Endothelial cell of umbilical vein (primary cell): ENCODE measurements around the gene LDLRAD4. TPM values are rescaled to one million over a fixed set of nuclear protein-coding genes. Genes with fewer than 3 reads are reported as not detected.

Source experiments
- BruUV-seq: library from RNA; stranded (reverse); fragments of 400-500 nt; replicated peaks from 2 replicates; lab custom pipeline; 2021; lab: Mats Ljungman, UMichigan
- CTCF ChIA-PET: fragments of 300-600, 350-600 bp; sonication (Branson Sonifier 250); formaldehyde crosslinking; loops from one replicate; lab custom pipeline; 2021; ENCODE audit warnings: antibody characterized with exemption, inconsistent platforms; lab: Charles Lee
- POLR2A ChIA-PET: fragments of 300-600, 350-600 bp; sonication (Branson Sonifier 250); formaldehyde crosslinking; loops from one replicate; lab custom pipeline; 2021; ENCODE audit warnings: antibody characterized with exemption, inconsistent platforms; lab: Charles Lee
- DNase-seq: peaks from one replicate; pipeline ENCODE4 v3.0.0-alpha.2; 2011; ENCODE audit warnings: low read depth, low spot score
- FAIRE-seq: peaks from 2 replicates; lab custom pipeline; 2011; peaks lifted over from hg19 to GRCh38; lab: Jason Lieb, UNC
- H2AFZ ChIP-seq: 2 replicates; pipeline ENCODE4 v1.6.0; 2012; ENCODE audit warnings: low read depth, low read length, control low read depth, inconsistent platforms
- H3K27ac ChIP-seq: 2 replicates; pipeline ENCODE4 v1.5.1; 2011; ENCODE audit warnings: low read depth, mild to moderate bottlenecking, control low read depth, low read length, moderate library complexity; ENCODE audit not compliant: insufficient read depth
- H3K27me3 ChIP-seq, 2 experiments: 2 replicates each; pipeline versions ENCODE4 v1.6.0 to v1.6.1; 2011; ENCODE audit warnings: low read length in 2 of 2, mixed read lengths in 1 of 2; ENCODE audit not compliant: control insufficient read depth in 2 of 2, insufficient read depth in 2 of 2
- H3K36me3 ChIP-seq, 2 experiments: 2 replicates in 1 of 2; 3 replicates in 1 of 2; pipeline ENCODE4 v1.5.1; 2011; ENCODE audit warnings: low read length in 2 of 2, mild to moderate bottlenecking in 1 of 2, moderate library complexity in 1 of 2; ENCODE audit not compliant: control insufficient read depth in 2 of 2, insufficient read depth in 2 of 2; ENCODE audit errors: extremely low read depth in 1 of 2
- H3K4me1 ChIP-seq: 3 replicates; pipeline ENCODE4 v1.5.1; 2011; ENCODE audit warnings: mild to moderate bottlenecking, low read length; ENCODE audit not compliant: control insufficient read depth, insufficient read depth; ENCODE audit errors: extremely low read depth
- H3K4me2 ChIP-seq: 2 replicates; pipeline ENCODE4 v1.6.1; 2011; ENCODE audit warnings: low read length, control low read depth, mixed read lengths; ENCODE audit not compliant: insufficient read depth
- H3K4me3 ChIP-seq, 3 experiments: fragments of 200-600 bp in 1 of 3; sonication (generic), shearing (Covaris generic) in 1 of 3; replicated peaks in 1 of 3; 2 replicates each; pipeline ENCODE4 v1.5.1; 2011 to 2016; ENCODE audit warnings: control low read depth in 3 of 3, low read length in 3 of 3, mild to moderate bottlenecking in 2 of 3, inconsistent platforms in 1 of 3, low read depth in 1 of 3, moderate library complexity in 1 of 3; ENCODE audit not compliant: insufficient read depth in 1 of 3
- H3K79me2 ChIP-seq: 2 replicates; pipeline ENCODE4 v1.6.0; 2012; ENCODE audit warnings: low read length, inconsistent platforms; ENCODE audit not compliant: control insufficient read depth, insufficient read depth
- H3K9ac ChIP-seq: replicated peaks from 2 replicates; pipeline ENCODE3; 2011; ENCODE audit warnings: low read length, control low read depth; ENCODE audit not compliant: insufficient read depth; ENCODE audit errors: extremely low read depth
- H3K9me1 ChIP-seq: replicated peaks from 3 replicates; pipeline ENCODE4 v1.6.0; 2011; ENCODE audit warnings: mild to moderate bottlenecking, low read length; ENCODE audit not compliant: control insufficient read depth, insufficient read depth; ENCODE audit errors: extremely low read depth
- H3K9me3 ChIP-seq: replicated peaks from 2 replicates; pipeline ENCODE4 v1.5.1; 2012; ENCODE audit warnings: low read length, inconsistent platforms; ENCODE audit not compliant: control insufficient read depth, insufficient read depth
- H4K20me1 ChIP-seq: replicated peaks from 2 replicates; pipeline ENCODE3; 2011; ENCODE audit warnings: mild to moderate bottlenecking, low read length; ENCODE audit not compliant: control insufficient read depth, insufficient read depth; ENCODE audit errors: extremely low read depth
- EZH2 ChIP-seq: IDR thresholded peaks from 2 replicates; pipeline ENCODE4 v1.6.1; 2012; ENCODE audit warnings: borderline replicate concordance, low read depth, mild to moderate bottlenecking, moderate library complexity, low read length, inconsistent platforms; ENCODE audit not compliant: severe bottlenecking
- FOS ChIP-seq: IDR thresholded peaks from 2 replicates; pipeline ENCODE4 v1.6.1; 2011; ENCODE audit warnings: mild to moderate bottlenecking, low read length, moderate library complexity, borderline replicate concordance; ENCODE audit not compliant: insufficient read depth
- GATA2 ChIP-seq: IDR thresholded peaks from 2 replicates; pipeline ENCODE4 v1.7.0; 2011; ENCODE audit warnings: low read depth, mild to moderate bottlenecking, moderate library complexity, mixed read lengths, low read length; ENCODE audit not compliant: insufficient read length, insufficient read depth
- JUN ChIP-seq: IDR thresholded peaks from 2 replicates; pipeline ENCODE4 v1.6.1; 2011; ENCODE audit warnings: borderline replicate concordance, low read depth; ENCODE audit not compliant: insufficient read length, insufficient read depth
- MAX ChIP-seq: IDR thresholded peaks from 2 replicates; pipeline ENCODE4 v1.6.1; 2011; ENCODE audit not compliant: insufficient read depth, insufficient read length
- MYC ChIP-seq: IDR thresholded peaks from one replicate; pipeline ENCODE4 v1.6.1; 2011; ENCODE audit warnings: mild to moderate bottlenecking, low read depth, low read length
- POLR2A ChIP-seq: IDR thresholded peaks from 2 replicates; pipeline ENCODE4 v1.6.1; 2012; ENCODE audit warnings: low read depth, mild to moderate bottlenecking, control low read depth, low read length
- POLR2AphosphoS5 ChIP-seq: IDR thresholded peaks from 2 replicates; pipeline ENCODE4 v1.6.1; 2012; ENCODE audit warnings: low read depth, mild to moderate bottlenecking, control low read depth, low read length, moderate library complexity; ENCODE audit not compliant: insufficient read depth
- dilution Hi-C: fragments of 300-500 bp; cut with MboI; formaldehyde crosslinking; loops from one replicate; pipeline ENCODE4 v1.15.0; 2019; ENCODE audit warnings: low sequenced_read_pairs; ENCODE audit not compliant: extremely low pct_ligation_motif_present
- intact Hi-C: fragments of 100-400 bp; cut with micrococcal nuclease; formaldehyde crosslinking; loops from one replicate; pipeline ENCODE4 v1.10.0; 2022
- polyA plus RNA-seq, 4 experiments: library from polyadenylated mRNA; depleted of rRNA in 3 of 4; stranded (reverse) in 3 of 4; unstranded in 1 of 4; fragments of >200 nt; gene quantifications; 2 replicates each; pipeline versions ENCODE4 v1.2.1 to v1.2.3, GENCODE V29; 2011 to 2012; ENCODE audit warnings: missing spikeins in 1 of 4
- total RNA-seq: library from RNA; stranded (reverse); gene quantifications from 2 replicates; pipeline ENCODE4 v1.2.3, GENCODE V29; 2021
- TF ChIP-seq, protein P1 (sequence below), 2 donors: IDR thresholded peaks; 1 replicate in 1 of 2; 2 replicates in 1 of 2; pipeline ENCODE4 v1.5.1; 2011; ENCODE audit warnings: low read length in 2 of 2, mild to moderate bottlenecking in 2 of 2, moderate library complexity in 2 of 2, control low read depth in 1 of 2, inconsistent platforms in 1 of 2, low read depth in 1 of 2; ENCODE audit not compliant: insufficient read depth in 1 of 2; ENCODE audit errors: extremely low read depth in 1 of 2

LDLRAD4 gene
- total and polyA plus RNA-seq, 2 donors (not counting 3 experiments of a cell fraction or from before 2014, with no cell fraction given), result 5.2 to 6.5 TPM

DNA sequence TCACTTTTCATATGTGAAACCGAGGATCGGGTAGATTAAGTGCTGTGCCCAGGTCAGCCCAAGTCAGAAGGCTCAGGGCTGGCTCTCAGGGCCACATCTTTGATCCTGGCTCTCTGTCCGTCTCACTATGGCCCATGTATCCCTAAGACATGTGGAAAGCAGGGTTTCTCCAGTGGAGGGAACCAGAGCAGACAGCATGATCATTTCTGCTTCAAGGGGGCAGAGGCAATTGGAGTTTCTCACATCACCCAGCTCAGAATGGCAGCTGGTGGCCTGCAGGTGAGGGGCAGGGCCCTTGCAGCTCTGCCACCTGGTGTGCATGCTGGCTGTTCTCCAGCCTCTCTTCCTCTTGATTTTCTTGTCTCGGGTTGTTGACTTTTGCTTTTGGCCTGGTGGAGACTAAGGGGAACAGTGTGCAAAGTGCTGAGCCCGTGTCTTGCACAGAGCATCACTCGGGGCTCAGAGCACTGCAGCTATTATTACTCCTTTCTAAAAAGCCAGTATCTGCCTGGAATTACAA is 27.0 kb downstream of the LDLRAD4 start:
- intact Hi-C loops (no loop called here), dilution Hi-C loops (no loop called here)
- FAIRE-seq (no peak), DNase-seq (no peak)
- H3K27me3 ChIP-seq, result peaks cover 0 to 3% of the 10 kb centered on the region in 2 experiments
- no peak overlapping the region for H3K9ac ChIP-seq
- H3K9me3 ChIP-seq, result no peaks in the 10 kb centered on the region
- H3K4me3 ChIP-seq, result no peak overlapping the region
- TF ChIP-seq FOS (no peak), POLR2AphosphoS5 (no peak), MYC (no peak), GATA2 (no peak), POLR2A (no peak), JUN (no peak), EZH2 (no peak), MAX (no peak)
- TF ChIP-seq, protein P1, sequence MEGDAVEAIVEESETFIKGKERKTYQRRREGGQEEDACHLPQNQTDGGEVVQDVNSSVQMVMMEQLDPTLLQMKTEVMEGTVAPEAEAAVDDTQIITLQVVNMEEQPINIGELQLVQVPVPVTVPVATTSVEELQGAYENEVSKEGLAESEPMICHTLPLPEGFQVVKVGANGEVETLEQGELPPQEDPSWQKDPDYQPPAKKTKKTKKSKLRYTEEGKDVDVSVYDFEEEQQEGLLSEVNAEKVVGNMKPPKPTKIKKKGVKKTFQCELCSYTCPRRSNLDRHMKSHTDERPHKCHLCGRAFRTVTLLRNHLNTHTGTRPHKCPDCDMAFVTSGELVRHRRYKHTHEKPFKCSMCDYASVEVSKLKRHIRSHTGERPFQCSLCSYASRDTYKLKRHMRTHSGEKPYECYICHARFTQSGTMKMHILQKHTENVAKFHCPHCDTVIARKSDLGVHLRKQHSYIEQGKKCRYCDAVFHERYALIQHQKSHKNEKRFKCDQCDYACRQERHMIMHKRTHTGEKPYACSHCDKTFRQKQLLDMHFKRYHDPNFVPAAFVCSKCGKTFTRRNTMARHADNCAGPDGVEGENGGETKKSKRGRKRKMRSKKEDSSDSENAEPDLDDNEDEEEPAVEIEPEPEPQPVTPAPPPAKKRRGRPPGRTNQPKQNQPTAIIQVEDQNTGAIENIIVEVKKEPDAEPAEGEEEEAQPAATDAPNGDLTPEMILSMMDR (IDR thresholded peaks at IDR 0.05; ENCODE audit: extremely low read depth in 1 of 2, insufficient read depth in 1 of 2, low read depth in 1 of 2, low read length in 2 of 2), result no peak
- BruUV-seq, result no TSS peak
- H2AFZ ChIP-seq, result no peak overlapping the region
- no peaks in the 10 kb centered on the region for H3K36me3 ChIP-seq
- no peak overlapping the region for H3K4me2 ChIP-seq
- H3K4me1 ChIP-seq, result no peaks in the 10 kb centered on the region
- CTCF ChIA-PET, result interaction anchor here (1.1 kb wide), 1 partner anchor 285 kb away, joined by 3 read pairs; no protein-coding TSS in a partner anchor
- no peaks in the 10 kb centered on the region for H3K79me2 ChIP-seq
- POLR2A ChIA-PET, result no interaction called here
- no peak overlapping the region for H3K27ac ChIP-seq
- H3K9me1 ChIP-seq, result no peaks in the 10 kb centered on the region
- no peaks in the 10 kb centered on the region for H4K20me1 ChIP-seq
